ENCODE measurements around the gene LMTK3. TPM values are rescaled to one million over a fixed set of nuclear protein-coding genes. Genes with fewer than 3 reads are reported as not detected.

Gene LMTK3
- total and polyA plus RNA-seq, 2 of the 4 experiments (the other 2 are of a cell fraction), result 0.18 to 0.87 TPM

- H3K56ac ChIP-seq (ENCODE audit: extremely low read depth, insufficient read depth, low read length), result no peak overlapping the region
- H2BK20ac ChIP-seq (ENCODE audit: low read depth, low read length), result peak overlapping the region; percentile 93
- no peaks in the 10 kb centered on the region for H3K9me3 ChIP-seq (ENCODE audit: control insufficient read depth, insufficient read depth, low read length)
- no peaks in the 10 kb centered on the region for H4K20me1 ChIP-seq (ENCODE audit: insufficient read depth, low read length)
- H3K9ac ChIP-seq (ENCODE audit: low read depth, low read length), result no peak overlapping the region
- peak overlapping the region; percentile 79 for H4K91ac ChIP-seq (ENCODE audit: insufficient read depth, low read depth, low read length)
- peaks cover 14% of the 10 kb centered on the region for H3K9me1 ChIP-seq (ENCODE audit: insufficient read depth, low read length)
- peak; percentile 73 for TF ChIP-seq FOS (IDR thresholded peaks at IDR 0.05; ENCODE audit: low read depth, low read length)
- peak; percentile 92 for TF ChIP-seq MAZ (IDR thresholded peaks at IDR 0.05; ENCODE audit: borderline replicate concordance, low read depth, low read length)
- no peak for TF ChIP-seq NFE2L2 (IDR thresholded peaks at IDR 0.05; ENCODE audit: low read depth, low read length)
- no peak for TF ChIP-seq RCOR1 (IDR thresholded peaks at IDR 0.05; ENCODE audit: insufficient replicate concordance, low read length)
- no peak for TF ChIP-seq POLR2A (IDR thresholded peaks at IDR 0.05; ENCODE audit: low read depth, low read length)
- no peak for TF ChIP-seq ELK1 (IDR thresholded peaks at IDR 0.05; ENCODE audit: borderline replicate concordance, low read depth, low read length)
- no peak for TF ChIP-seq CTCF (conservative IDR thresholded peaks at IDR 0.05; ENCODE audit: low read depth, low read length)
- TF ChIP-seq USF2 (IDR thresholded peaks at IDR 0.05; ENCODE audit: low read depth, low read length), result no peak
- TF ChIP-seq MAFK (IDR thresholded peaks at IDR 0.05; ENCODE audit: low read depth, low read length), result no peak
- TF ChIP-seq RFX5 (IDR thresholded peaks at IDR 0.05; ENCODE audit: low read depth, low read length), result no peak
- peak; percentile 34; the same call in 1 of the 2 replicates for TF ChIP-seq CEBPB (IDR thresholded peaks at IDR 0.05; ENCODE audit: low read depth, low read length)
- no peak for TF ChIP-seq CHD1 (IDR thresholded peaks at IDR 0.05; ENCODE audit: low read depth, low read length)
- no peak for TF ChIP-seq MXI1 (IDR thresholded peaks at IDR 0.05; ENCODE audit: borderline replicate concordance, low read depth, low read length)
- TF ChIP-seq SMC3 (IDR thresholded peaks at IDR 0.05; ENCODE audit: low read depth, low read length), result no peak
- TF ChIP-seq BHLHE40 (IDR thresholded peaks at IDR 0.05; ENCODE audit: low read depth, low read length), result no peak
- no peak for TF ChIP-seq RAD21 (IDR thresholded peaks at IDR 0.05; ENCODE audit: low read length)
- H3K27me3 ChIP-seq (ENCODE audit: control insufficient read depth, insufficient read depth, low read length), result no peaks in the 10 kb centered on the region; the same call in 1 of the 2 replicates
- peaks cover 12% of the 10 kb centered on the region for H3K4me1 ChIP-seq (ENCODE audit: control insufficient read depth, insufficient read depth, low read length)
- no TSS peak for BruUV-seq (replicated peaks)
- peak overlapping the region; percentile 89 for H2AK9ac ChIP-seq (replicated peaks; ENCODE audit: low read depth, low read length, poor library complexity)
- peak overlapping the region; percentile 64 for H2BK5ac ChIP-seq (ENCODE audit: low read depth, low read length, poor library complexity, severe bottlenecking)
- peak overlapping the region; percentile 77 for H2BK120ac ChIP-seq (ENCODE audit: low read depth, low read length)
- peaks cover 0 to 3% of the 10 kb centered on the region in 2 experiments; a peak in 1 of 4 replicates for H3K79me1 ChIP-seq (ENCODE audit: low read depth in 1 of 2, low read length in 2 of 2)
- intact Hi-C loops (cut with micrococcal nuclease) (no loop called here), in situ Hi-C loops (cut with MboI; ENCODE audit: low sequenced_read_pairs) (no loop called here), dilution Hi-C loops (cut with HindIII; ENCODE audit: low sequenced_read_pairs, unreplicated experiment) (no loop called here)
- H4K5ac ChIP-seq (ENCODE audit: low read depth, low read length), result peak overlapping the region; percentile 8; the same call in 1 of the 2 replicates
- no peak overlapping the region for H3K4me3 ChIP-seq (ENCODE audit: insufficient read depth, low read depth, low read length)
- no peaks in the 10 kb centered on the region for H3K36me3 ChIP-seq (ENCODE audit: control insufficient read depth, insufficient read depth, low read length)
- H3K27ac ChIP-seq (ENCODE audit: insufficient read depth, low read length), result peak overlapping the region; percentile 0; the same call in 1 of the 2 replicates
- peak; percentile 13 for ATAC-seq (ENCODE audit: low read depth)
- H2BK15ac ChIP-seq (ENCODE audit: low read depth, low read length), result peak overlapping the region; percentile 62; the same call in 2 of the 3 replicates
- peak overlapping the region; percentile 89 for H3K4ac ChIP-seq (ENCODE audit: low read depth, low read length)
- H3K14ac ChIP-seq (replicated peaks; ENCODE audit: low read depth, low read length), result peak overlapping the region; percentile 76
- WGBS, 2 experiments (ENCODE audit: extremely low coverage in 2 of 2, insufficient read length in 1 of 2), result 60% methylated on average over 3 of the region's 8 CpGs; no CpG with 5 or more reads in 1 of the 2 experiments
- CTCF ChIA-PET, result interaction anchor here (0.6 to 4.4 kb wide), 5 partner anchors 53 to 129 kb away, joined by 3 to 35 read pairs (median 4); partner anchors contain the start of gene KDELR1
- peak overlapping the region in 1 of 2 experiments; percentile 55; a peak in 1 of 4 replicates for H4K8ac ChIP-seq (ENCODE audit: low read depth in 2 of 2, low read length in 2 of 2)
- peak; percentile 70 for DNase-seq
- H2AK5ac ChIP-seq (ENCODE audit: low read depth, low read length), result peak overlapping the region; percentile 76
- peak overlapping the region; percentile 79 for H2AFZ ChIP-seq (replicated peaks; ENCODE audit: low read length, poor library complexity)
- peak overlapping the region; percentile 80; the same call in 1 of the 2 replicates for H3K23ac ChIP-seq (ENCODE audit: low read depth, low read length)
- POLR2A ChIA-PET (ENCODE audit: unreplicated experiment), result no interaction called here
- H3K4me2 ChIP-seq (ENCODE audit: low read depth, low read length), result peak overlapping the region; percentile 35
- H3K18ac ChIP-seq (ENCODE audit: low read depth, low read length), result 0 out of 2 replicates have a peak overlapping the region, but pooled peaks have one; percentile 1
Measured at GRCh38 chr19:48487948-48488347, 23.7 kb downstream of the LMTK3 start.

Measured in IMR-90 (cell line).